AML-193 (cell line): ENCODE measurements around the gene IL22RA2.

ENCODE experiments used
- DNase-seq, 2 experiments: peaks; one replicate each; lab custom pipeline; 2025; lab: John Stamatoyannopoulos, UW

The IL22RA2 gene

GRCh38 chr6:137167702-137168377, 5.6 kb downstream of the IL22RA2 start:
- no peak for DNase-seq

GRCh38 chr6:137166247-137167098, 7.0 kb downstream of the IL22RA2 start:
- DNase-seq = peak; percentile 60 to 64

- peak; percentile 25 to 36 for DNase-seq
These were observed 7.8 kb downstream of the IL22RA2 start for GRCh38 chr6:137165375-137166246.

- DNase-seq = no peak
These were observed 9.6 kb downstream of the IL22RA2 start for GRCh38 chr6:137163732-137164318.

- DNase-seq = no peak
These were observed 10.6 kb downstream of the IL22RA2 start for GRCh38 chr6:137162692-137163306.

GRCh38 chr6:137161949-137162348, 11.5 kb downstream of the IL22RA2 start:
- no peak for DNase-seq

GRCh38 chr6:137160763-137161162, 12.7 kb downstream of the IL22RA2 start:
- no peak for DNase-seq

- no peak for DNase-seq
These were observed 13.5 kb downstream of the IL22RA2 start for GRCh38 chr6:137159912-137160311.

GRCh38 chr6:137157601-137158000, 15.8 kb downstream of the IL22RA2 start:
- DNase-seq = no peak

- no peak for DNase-seq
These were observed 16.8 kb downstream of the IL22RA2 start for GRCh38 chr6:137156650-137157049.

GRCh38 chr6:137155830-137156229, 17.6 kb downstream of the IL22RA2 start:
- DNase-seq = peak; percentile 97

GRCh38 chr6:137150072-137150471, 23.4 kb downstream of the IL22RA2 start:
- no peak for DNase-seq

GRCh38 chr6:137149035-137149393, 24.4 kb downstream of the IL22RA2 start:
- no peak for DNase-seq

- DNase-seq = peak; percentile 96
These were observed 25.0 kb downstream of the IL22RA2 start for GRCh38 chr6:137148306-137149034.

- DNase-seq = no peak
These were observed 26.2 kb downstream of the IL22RA2 start for GRCh38 chr6:137147195-137147594.

GRCh38 chr6:137146206-137146605, 27.2 kb downstream of the IL22RA2 start:
- no peak for DNase-seq

- no peak for DNase-seq
These were observed 28.0 kb downstream of the IL22RA2 start for GRCh38 chr6:137145421-137145820.

GRCh38 chr6:137136065-137136464, 37.4 kb downstream of the IL22RA2 start:
- peak; percentile 73 to 76 for DNase-seq

- no peak for DNase-seq
These were observed 39.0 kb downstream of the IL22RA2 start for GRCh38 chr6:137134483-137134882.

- DNase-seq = no peak
These were observed 40.3 kb downstream of the IL22RA2 start for GRCh38 chr6:137133122-137133521.
